GM13976 (cell line): ENCODE results near the gene FDX2.

Source experiments
- DNase-seq: peaks from one replicate; pipeline ENCODE4 v3.0.0; 2012; ENCODE audit warnings: low spot score
- CTCF ChIP-seq: IDR thresholded peaks from 2 replicates; pipeline ENCODE4 v1.5.1; 2012; ENCODE audit warnings: borderline replicate concordance, mild to moderate bottlenecking; ENCODE audit not compliant: insufficient read depth; ENCODE audit errors: extremely low read depth, missing control alignments, control extremely low read depth
- in situ Hi-C: fragments of 300-500 bp; cut with MboI; formaldehyde crosslinking; loops from one replicate; pipeline ENCODE4 v1.12.0; 2022; ENCODE audit warnings: low sequenced_read_pairs, mixed read lengths, inconsistent platforms; ENCODE audit not compliant: unreplicated experiment

Gene FDX2

DNA sequence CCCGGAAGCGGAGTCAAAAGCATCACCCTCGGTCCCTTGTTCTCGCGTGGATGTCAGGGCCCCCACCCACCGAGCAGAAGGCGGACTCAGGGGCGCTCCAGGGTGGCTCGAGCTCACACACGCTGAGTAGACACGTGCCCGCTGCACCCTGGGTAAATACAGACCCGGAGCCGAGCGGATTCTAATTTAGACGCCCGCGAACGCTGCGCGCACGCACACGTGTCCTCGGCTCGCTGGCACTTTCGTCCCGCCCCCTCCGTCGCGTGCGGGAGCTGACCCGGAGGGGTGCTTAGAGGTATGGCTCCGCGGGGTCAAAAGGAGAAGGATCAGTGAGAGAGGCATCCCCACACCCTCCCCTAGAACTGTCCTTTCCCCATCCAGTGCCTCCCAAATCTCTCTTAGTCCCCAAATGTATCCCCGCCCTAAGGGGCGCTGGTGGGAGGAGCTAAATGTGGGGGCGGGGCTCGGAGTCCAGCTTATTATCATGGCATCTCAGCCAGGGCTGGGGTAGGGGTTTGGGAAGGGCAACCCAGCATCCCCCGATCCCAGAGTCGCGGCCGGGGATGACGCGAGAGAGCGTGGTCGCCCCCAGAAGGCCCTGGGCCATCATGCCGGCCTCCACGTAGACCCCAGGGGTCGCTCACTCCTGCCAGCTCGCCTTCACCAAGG is 26.5 kb downstream of the FDX2 start:
- in situ Hi-C loops: no loop called here
- peak; percentile 72 for DNase-seq
- TF ChIP-seq CTCF: no peak

- peak; percentile 80 for DNase-seq
These were observed 27.1 kb downstream of the FDX2 start for GRCh38 chr19:10288662-10289166.

GRCh38 chr19:10286803-10287737 is 28.7 kb downstream of the FDX2 start, which contains the start of gene ICAM4:
ICAM4 (plus strand) TSS chr19:10286955; CDS start chr19:10287013, 58 bp downstream.
- in situ Hi-C loops: no loop called here
- DNase-seq: peak; percentile 71
- TF ChIP-seq CTCF: no peak

More at GRCh38 chr19:10288662-10289166, 27.1 kb downstream of the FDX2 start:
- TF ChIP-seq CTCF: no peak
- in situ Hi-C loops: no loop called here

DNA sequence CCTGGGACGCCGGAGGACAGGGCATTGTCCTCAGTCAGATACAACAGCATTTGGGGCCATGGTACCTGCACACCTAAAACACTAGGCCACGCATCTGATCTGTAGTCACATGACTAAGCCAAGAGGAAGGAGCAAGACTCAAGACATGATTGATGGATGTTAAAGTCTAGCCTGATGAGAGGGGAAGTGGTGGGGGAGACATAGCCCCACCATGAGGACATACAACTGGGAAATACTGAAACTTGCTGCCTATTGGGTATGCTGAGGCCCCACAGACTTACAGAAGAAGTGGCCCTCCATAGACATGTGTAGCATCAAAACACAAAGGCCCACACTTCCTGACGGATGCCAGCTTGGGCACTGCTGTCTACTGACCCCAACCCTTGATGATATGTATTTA is 30.4 kb downstream of the FDX2 start:
- DNase-seq: no peak
- in situ Hi-C loops: no loop called here
- no peak for TF ChIP-seq CTCF

DNA sequence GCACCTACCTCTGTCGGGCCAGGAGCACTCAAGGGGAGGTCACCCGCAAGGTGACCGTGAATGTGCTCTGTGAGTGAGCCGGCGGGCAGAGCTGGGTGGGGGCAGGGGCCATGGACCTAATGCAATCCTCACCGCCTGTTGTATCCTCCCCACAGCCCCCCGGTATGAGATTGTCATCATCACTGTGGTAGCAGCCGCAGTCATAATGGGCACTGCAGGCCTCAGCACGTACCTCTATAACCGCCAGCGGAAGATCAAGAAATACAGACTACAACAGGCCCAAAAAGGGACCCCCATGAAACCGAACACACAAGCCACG is 30.9 kb downstream of the FDX2 start:
- no peak for TF ChIP-seq CTCF
- in situ Hi-C loops: no loop called here
- DNase-seq: no peak

DNA sequence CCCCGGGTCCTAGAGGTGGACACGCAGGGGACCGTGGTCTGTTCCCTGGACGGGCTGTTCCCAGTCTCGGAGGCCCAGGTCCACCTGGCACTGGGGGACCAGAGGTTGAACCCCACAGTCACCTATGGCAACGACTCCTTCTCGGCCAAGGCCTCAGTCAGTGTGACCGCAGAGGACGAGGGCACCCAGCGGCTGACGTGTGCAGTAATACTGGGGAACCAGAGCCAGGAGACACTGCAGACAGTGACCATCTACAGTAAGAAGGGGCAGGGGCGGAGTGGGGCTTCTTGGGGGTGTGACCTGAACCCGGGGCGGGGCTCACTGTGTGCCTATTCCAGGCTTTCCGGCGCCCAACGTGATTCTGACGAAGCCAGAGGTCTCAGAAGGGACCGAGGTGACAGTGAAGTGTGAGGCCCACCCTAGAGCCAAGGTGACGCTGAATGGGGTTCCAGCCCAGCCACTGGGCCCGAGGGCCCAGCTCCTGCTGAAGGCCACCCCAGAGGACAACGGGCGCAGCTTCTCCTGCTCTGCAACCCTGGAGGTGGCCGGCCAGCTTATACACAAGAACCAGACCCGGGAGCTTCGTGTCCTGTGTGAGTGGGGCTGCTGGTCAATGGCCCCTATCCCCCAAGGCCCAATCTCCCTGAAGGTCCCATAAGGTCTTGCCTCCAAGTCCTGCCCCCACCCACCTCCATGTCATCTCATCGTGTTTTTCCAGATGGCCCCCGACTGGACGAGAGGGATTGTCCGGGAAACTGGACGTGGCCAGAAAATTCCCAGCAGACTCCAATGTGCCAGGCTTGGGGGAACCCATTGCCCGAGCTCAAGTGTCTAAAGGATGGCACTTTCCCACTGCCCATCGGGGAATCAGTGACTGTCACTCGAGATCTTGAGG is 31.5 kb downstream of the FDX2 start:
- DNase-seq: no peak
- no peak for TF ChIP-seq CTCF

More for the DNA sequence above, 31.5 kb downstream of the FDX2 start:
- in situ Hi-C loops: no loop called here
